Measurements from ENCODE around the gene ZNF678.

DNA sequence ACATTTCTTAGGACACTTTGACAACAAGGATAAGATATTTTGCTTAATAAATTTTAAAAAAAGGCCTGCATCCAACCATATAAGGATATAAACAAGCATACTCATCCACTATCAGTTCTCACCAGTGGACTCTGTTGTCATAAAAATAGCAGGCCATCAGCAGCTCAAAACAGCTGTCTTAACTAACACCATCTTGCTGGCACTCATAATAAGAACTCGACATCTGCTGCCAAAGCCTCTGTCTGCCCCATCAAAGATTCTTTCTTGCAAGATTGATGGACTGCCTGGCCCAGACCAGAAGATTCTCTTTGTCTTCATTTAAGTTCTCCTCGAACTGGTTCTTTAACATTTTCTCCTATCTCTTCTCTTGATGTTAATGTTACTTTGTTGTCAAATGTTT is 161.7 kb downstream of the ZNF678 start:
- TF ChIP-seq EZH2 (IDR thresholded peaks at IDR 0.05), result no peak
- TF ChIP-seq POLR2AphosphoS5 (IDR thresholded peaks at IDR 0.05; ENCODE audit: borderline replicate concordance, low read depth, low read length), result no peak
- TF ChIP-seq FOXP2 (optimal IDR thresholded peaks at IDR 0.05; ENCODE audit: control extremely low read depth, extremely low read length, insufficient read depth), result no peak

Data from SK-N-MC (cell line).